ENCODE data around the gene ZNF41.
"Not testable (repeated sequence)": the region's sequence is repeated elsewhere in the genome, so short reads cannot be mapped to it uniquely, and the experiment has no call there.

Gene ZNF41

GRCh38 chrX:47482512-47483305 is at the start of gene ZNF41:
TSS of gene ZNF41 (minus strand) at chrX:47483222. CDS start at chrX:47467481, 15,741 bp downstream.
- DNase-seq: peak; percentile 94

GRCh38 chrX:47530049-47530448 is 47.0 kb upstream of the ZNF41 start:
- DNase-seq: no peak

- no peak for DNase-seq
Observed at GRCh38 chrX:47529548-47529947, 46.5 kb upstream of the ZNF41 start.

GRCh38 chrX:47523713-47524166 is 40.7 kb upstream of the ZNF41 start:
- DNase-seq: peak; percentile 32

- DNase-seq: peak; percentile 85
Observed at GRCh38 chrX:47523297-47523696, 40.3 kb upstream of the ZNF41 start.

GRCh38 chrX:47518144-47518543 is 35.1 kb upstream of the ZNF41 start:
- DNase-seq: no peak

- peak; percentile 39 for DNase-seq
Observed at GRCh38 chrX:47515941-47516665, 33.1 kb upstream of the ZNF41 start.

- DNase-seq: no peak
Observed at GRCh38 chrX:47514533-47515235, 31.7 kb upstream of the ZNF41 start.

GRCh38 chrX:47513034-47513965 is 30.3 kb upstream of the ZNF41 start:
- DNase-seq: not testable (repeated sequence)

- not testable (repeated sequence) for DNase-seq
Observed at GRCh38 chrX:47512383-47512782, 29.4 kb upstream of the ZNF41 start.

GRCh38 chrX:47507153-47507867 is 24.3 kb upstream of the ZNF41 start:
- no peak for DNase-seq

- DNase-seq: peak; percentile 69
Observed at GRCh38 chrX:47503151-47503550, 20.1 kb upstream of the ZNF41 start.

- DNase-seq: peak; percentile 83
Observed at GRCh38 chrX:47502316-47503125, 19.5 kb upstream of the ZNF41 start.

GRCh38 chrX:47501226-47502074 is 18.4 kb upstream of the ZNF41 start:
- DNase-seq: no peak

GRCh38 chrX:47500554-47500953 is 17.5 kb upstream of the ZNF41 start:
- no peak for DNase-seq

- DNase-seq: no peak
Observed at GRCh38 chrX:47499293-47499692, 16.3 kb upstream of the ZNF41 start.

GRCh38 chrX:47498411-47498810 is 15.4 kb upstream of the ZNF41 start:
- DNase-seq: no peak

- DNase-seq: peak; percentile 34
Observed at GRCh38 chrX:47497271-47497888, 14.4 kb upstream of the ZNF41 start.

GRCh38 chrX:47492133-47492532 is 9.1 kb upstream of the ZNF41 start:
- not testable (repeated sequence) for DNase-seq
